ENCODE results near the gene WDR86.
A peak's percentile ranks its signal among the peaks of the same experiment; 100 is the strongest.

The WDR86 gene

DNA sequence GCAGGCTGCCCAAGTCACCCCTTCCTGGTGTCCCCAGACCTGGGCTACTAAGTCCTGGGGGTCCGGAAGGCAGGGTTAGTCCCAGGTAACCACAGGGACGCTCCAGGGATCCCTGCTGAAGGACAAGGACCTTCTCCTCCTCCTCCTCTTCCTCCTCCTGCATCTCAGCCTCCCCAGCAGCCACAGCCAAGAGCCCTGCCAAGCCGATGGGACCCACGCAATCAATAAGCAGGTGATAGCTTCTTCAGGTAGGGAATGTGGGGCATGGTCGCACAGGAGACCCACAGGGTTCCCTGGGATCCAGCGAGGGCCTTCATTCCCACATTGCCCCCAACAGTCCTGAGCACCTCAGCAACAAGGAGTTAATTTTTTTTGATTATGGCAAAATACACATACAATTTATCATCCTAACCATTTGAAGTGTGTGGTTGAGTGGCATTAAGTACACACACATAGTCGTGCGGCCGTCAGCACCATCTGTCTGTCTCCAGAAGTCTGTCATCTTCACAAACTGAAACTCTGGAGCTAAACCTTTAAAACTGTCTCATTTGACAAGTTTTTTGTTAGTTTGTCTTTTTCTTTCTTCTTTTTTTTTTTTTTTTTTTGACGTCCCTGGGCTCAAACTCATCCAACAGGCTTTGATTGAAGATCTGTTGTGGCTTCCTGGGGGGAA, 18.0 kb upstream of the WDR86 start:
- DNase-seq: no peak

DNA sequence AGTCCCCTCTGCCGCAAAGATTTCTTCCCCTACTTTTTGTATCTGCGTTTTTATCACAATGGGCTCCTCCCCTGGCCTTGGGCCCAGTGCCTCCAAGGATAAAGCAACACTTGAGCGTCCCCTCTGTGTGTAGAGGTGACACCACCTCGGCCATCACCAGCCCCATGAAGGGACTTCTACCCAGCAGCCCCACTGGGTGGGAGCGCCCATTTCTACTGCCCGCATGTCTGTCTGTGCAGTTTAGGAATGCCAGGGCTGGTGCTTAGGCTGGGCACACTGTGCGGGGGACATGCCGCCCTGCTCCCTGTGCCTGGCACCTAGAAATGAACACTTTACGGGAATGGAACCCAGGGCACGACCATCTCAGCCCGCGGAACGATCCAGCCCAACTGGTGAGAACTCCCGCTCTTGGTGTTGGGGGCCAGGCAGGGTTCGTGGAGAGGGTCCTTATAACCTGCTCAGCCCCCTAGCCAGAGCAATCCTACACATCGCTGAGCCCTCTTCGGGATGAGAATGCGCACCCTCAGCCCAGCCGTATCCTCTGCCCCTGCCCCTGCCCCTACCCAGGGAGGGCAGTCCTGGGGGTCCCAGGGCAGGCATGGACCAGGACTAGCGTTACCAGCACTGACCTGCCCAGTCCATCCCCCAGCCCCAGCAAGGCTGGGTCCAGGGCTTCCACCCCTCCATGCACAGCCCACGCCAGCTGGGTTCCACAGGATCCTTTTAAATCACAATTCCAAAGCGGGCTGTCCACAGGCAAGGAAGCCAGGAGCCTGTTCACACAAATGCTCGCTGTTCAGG, 17.3 kb upstream of the WDR86 start:
- DNase-seq: no peak

DNA sequence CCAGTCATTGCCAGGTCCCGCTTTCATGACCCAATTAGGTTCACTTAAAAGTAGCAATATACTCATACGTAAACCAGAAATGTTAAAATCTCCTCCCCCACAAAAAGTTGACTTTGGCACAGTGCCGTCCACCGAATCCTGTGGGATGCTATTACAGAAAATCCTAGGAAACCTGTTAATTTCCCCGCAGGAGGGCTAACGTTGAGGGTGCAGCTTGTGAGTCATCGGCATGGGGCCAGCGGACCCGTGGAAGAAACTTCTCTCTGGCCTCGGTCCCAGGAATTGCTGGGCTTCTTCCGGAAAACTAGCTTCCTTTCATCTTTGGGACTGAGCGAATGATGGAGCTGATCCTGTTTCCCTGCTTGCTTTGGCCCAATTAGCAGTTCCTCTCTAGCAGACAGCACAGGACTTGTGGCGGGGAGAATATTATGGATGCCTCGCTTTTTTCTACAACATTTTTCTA, 16.6 kb upstream of the WDR86 start:
- no peak for DNase-seq

DNA sequence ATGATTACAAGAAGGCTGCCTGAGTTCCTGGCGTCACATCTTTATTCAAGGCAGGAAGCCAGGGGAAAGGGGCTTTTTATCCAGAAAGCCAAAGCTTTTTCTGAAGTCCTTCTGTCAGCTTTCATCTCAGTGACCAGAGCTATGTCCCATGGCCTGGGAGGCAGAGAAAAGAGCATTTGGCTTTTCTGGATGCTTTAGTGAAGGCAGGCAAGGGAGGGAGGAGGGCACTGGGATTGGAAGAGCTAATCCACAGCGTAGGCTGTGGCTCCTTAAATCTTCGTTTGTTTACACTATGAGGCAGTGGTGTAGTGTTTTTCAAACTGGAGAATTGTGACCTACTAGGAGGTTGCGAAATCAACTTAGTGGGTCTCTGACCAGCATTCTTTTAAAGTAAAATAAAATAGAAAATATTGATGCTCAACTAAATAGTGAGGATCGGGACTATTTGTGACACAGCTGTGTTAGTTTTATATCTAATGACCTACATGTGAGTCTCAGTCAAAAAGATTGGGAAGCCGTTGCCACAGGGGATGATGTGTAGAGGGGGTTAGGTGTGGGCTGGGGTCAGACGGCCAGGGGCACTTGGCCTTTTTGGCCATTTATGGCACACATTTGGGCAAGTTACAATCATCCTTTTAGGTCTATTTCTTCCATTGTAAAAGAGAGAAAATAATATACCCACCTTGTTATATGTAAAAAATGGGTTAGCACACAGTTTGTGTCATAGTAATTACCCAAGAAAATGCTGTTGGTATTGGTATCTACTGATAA, 16.0 kb upstream of the WDR86 start:
- no peak for DNase-seq

DNA sequence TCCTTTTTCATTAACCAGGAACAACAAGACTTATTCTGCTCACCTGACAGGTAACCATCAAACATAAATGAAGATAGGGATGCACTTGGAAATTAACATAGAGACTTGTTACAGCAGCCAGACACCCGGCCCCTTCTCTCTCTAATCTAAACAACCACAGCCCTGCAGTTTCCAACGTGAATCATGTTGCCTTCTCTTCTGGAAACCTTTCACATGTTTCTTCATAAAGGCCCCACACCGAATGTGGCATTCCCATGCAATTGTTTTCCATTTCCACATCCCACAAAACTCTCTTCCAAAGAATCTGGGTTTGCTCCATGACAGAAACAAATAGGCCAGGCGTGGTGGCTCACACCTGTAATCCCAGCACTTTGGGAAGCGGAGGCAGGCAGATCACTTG, 15.0 kb upstream of the WDR86 start:
- DNase-seq: no peak

DNA sequence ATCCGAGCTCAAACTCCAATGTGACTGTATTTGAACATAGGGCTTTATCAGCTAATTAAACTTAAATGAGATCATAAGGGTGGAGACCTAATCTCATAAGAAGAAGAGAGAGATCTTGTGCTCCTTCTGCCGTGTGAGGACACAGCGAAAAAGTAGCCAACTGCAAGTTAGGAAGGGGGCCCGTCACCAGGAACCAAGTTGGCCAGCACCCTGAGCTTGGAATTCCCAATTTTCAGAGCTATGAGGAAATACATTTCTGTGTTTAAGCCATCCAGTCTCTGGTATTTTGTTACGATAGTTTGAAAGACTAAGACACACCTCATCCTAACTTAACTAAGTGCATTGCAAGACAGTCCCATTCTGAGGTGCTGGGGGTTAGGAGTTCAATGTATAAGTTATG, 14.1 kb upstream of the WDR86 start:
- DNase-seq: no peak

DNA sequence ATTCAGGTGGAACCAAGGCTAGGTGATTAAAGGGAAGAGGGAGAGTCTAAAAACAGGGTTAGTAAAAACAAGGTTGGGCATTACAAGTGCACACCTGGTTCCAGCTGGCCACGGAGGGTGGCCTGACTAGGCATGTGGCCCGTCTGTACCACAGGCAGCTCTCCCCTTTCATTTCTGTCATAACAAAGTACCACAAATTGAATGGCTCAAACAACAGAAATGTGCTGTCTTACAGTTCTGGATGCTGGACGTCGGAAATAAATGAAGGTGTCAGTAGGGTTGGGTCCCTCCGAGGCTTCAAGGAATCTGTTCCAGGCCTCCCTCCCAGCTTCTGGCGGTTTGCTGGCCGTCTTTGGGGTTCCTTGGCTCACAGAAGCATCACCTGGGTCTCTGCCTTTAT, 13.4 kb upstream of the WDR86 start:
- no peak for DNase-seq

DNA sequence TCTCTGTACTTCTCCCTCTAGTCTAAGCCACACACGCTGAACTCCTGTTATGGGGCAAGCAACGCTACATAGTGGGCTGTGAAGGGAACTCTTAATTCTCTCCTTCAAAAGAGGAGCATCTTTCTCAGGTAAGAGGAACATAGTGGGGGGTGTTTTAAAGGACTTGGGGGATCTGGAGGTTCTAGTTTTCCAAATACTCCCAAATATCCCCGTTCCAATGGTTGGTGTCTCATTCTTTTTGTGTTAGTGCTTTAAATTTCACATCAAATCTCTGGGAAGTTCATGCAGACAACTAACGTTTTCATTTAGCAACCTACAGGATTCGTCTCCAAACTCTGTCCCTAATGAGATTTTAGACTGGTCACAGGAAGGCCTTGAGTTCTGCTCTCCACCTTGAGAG, 12.4 kb upstream of the WDR86 start:
- DNase-seq: no peak

DNA sequence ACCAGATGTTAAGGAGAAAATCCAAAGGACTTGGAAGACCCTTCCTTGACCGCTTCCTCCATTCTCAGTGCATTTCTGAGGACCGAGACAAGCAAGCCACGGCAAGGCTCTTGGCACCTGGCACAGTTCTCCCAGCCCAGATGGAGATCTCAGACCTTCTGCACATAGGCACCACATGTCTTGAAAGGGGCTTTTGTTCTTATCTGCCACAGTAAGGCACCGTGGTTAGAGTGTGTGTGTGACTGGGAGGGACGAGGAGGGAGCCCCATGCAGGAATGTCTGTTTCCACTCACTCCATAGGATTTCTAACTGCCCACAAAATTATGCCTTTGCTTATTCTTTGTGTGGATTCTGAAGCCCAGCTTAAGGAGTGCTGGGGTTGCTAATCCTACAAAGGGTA, 10.3 kb upstream of the WDR86 start:
- no peak for DNase-seq

DNA sequence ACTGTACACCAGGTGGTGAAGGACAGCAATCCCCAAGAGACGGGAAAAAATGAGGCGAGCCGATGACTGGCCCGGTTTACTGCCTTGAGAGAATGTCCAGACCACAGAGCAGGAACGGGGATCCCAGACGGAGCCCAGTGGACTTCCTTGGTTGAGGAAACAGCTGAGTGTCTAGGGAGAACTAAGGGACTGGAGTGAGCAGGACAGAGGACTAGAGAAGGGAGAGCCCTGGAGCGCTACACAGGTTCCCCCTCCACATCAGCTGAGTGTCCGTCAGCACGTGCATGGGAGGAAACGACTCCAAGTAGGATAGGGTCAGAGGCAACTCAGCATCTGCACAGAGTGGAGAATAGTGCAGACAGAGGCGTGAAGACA, 7.1 kb upstream of the WDR86 start:
- DNase-seq: no peak

DNA sequence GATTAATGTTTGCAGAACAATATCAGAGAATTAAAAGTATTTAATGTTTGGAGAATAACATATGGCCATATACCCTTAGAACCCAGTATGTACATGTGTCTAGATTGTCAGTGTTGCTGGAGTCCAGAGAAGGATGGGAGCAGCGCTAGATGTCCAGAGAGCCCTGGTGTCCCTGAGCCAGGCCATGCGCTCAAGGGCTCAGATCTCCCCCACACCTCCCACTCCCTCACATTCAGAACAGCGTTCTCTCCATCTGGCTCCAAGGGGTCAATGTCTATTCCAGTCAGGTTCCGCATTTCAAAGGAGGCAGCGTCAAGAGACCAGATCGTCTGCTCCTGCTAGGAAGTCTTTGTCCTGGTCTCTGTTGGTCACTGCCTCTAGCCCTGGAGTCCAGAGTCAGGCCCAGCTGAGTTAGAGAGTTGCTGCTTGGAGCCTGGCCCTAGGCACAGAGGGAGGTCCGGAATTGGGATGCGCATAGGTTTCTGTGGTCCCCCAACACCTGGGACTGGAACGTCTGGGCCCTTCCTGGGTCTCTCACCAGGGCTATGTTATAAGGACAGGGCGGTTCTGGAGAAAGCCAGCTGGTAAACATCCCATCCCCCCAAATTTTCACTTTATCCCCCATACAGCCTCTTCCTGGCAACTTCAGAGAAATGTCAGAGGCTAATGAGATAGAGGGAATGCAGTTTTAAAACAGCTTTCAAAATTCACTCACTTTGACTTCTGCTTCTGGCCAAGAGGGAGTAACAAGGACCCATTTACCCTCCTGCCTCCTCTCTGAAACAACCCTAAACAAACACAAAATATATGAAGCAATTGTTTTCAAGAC, 6.5 kb upstream of the WDR86 start:
- no peak for DNase-seq

DNA sequence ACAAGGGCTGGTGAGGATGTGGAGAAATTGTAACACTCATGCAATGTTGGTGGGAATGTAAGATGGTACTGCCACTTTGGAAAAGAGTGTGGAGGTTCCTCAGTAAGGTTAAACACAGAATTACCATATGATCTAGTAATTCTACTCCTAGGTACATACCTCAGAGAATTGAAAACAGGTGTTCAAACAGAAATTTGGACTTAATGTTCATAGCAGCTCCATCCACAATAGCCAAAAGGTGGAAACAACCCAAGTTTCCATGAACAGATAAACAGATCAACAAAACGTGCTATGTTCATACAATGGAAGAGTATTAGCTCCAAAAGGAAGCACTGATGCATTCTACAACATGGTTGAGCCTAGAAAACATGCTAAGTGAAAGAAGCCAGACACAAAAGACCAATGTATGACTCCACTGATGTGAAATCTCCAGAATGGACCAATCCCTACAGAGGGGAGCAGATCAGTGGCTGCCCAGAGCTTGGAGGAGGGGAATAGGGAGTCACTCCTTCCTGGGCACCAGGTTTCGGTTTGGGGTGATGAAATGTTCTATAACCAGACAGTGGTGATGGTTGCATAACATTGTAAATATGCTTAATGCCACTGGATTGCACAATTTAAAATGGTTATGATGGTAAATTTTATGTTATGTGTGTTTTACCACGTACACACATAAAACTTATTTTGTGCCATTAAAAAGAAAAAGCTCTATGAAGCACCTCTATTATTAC, 5.7 kb upstream of the WDR86 start:
- DNase-seq: no peak

DNA sequence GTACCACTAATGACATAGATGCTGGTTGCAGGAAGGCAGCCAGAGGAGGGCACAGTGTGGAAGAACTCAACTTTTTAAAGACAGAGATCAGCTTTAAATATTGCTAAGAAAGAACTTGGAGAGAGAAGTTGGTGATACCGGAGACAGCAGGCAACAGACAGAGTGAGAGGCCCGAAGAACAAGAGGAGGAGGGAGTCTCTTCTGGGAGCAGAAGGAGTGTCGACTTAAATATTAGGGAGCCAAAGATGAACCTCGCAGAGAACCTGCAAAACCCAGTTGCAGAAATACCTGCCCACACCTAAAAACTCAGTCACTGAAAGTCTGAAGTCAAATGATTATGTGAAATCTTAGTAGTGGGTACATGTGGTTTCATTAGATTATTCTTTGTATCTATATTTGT, 3.4 kb upstream of the WDR86 start:
- DNase-seq: no peak

DNA sequence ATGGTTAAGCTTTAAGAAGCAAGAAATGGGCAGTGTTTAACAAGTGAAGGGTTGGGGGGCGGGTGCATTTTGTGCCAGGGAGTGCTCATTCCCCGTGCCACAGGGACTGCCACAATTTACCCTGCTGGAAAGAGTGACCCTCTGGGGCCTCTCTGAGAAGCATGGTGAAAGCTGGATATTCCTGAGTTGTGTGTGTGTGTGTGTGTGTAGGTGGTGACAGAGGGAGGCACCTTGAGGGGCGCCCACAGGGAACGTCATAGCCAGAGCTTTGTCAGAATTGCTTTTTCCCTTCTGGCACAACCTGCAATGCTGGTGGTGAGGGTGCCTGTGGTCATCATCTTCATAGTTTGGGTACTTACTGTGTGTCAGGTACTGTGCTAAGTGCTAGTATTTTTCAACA, 2.5 kb upstream of the WDR86 start:
- DNase-seq: no peak

DNA sequence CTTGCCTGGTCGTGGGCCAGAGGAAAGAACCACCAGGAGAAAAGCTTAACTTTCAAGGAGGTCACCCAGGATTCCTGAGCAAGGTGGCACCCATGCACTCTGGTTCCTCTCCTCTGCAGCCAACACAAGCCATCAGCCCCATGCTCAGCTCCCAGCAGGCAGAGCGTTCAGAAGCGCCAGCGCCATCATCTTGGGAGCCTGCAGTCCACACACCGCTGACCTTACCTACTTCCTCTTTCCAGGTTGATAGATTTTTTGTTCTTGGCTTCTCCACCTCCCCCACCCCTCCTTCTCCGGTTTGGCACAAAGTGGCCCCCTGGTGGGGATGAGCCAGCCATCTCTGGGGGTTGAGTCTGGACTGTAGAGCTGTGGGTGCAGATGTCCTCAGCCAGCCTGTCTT, 1.7 kb upstream of the WDR86 start:
- no peak for DNase-seq

DNA sequence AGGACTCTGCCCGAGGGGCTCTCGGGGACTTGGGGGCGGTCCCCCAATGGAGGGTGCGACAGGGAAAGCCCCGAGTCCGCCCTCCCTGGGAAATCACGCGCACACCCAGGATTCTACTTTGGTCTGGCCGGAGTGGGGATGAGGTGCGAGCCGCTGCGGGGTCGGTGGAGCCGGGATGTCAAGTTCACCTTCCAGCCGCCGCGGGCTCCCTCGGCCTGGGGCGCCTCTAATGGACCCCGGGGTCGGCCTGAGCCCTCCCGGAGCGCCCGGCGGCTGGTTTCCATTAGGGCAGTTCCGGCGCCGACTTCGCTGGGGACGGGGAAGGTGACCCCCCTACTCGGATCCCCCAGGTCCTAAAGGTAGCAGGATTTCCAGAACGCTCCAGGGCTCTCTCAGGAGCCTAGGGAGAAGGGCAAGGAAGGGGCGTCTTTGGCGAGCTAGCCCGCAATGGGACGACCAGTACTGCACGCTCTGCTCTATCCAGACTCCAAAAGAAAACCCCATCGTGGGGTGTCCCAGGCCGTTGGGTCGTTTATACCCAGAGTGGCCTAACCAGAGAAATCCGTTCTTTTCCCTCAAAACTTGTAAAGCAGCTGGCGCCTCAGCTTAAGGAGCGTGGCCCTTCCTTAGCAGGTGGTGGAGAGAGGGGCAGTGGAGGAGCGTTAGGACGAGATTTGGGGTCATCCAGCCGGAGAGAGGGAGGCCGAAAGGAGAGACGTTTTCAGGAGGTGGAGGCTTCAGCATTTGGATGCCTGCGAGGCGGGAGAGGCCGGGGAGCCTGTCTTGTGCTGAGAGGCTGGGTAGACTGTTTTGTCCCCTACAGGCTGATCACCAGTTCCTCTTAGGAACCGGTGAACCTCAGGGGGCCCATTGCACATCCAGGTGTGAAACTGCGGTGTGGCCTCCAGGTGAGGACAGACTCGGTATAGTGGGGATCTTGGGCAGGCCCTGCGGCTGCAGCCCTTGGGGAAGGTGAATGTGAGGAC, 860 bp upstream of the WDR86 start:
- DNase-seq: no peak

DNA sequence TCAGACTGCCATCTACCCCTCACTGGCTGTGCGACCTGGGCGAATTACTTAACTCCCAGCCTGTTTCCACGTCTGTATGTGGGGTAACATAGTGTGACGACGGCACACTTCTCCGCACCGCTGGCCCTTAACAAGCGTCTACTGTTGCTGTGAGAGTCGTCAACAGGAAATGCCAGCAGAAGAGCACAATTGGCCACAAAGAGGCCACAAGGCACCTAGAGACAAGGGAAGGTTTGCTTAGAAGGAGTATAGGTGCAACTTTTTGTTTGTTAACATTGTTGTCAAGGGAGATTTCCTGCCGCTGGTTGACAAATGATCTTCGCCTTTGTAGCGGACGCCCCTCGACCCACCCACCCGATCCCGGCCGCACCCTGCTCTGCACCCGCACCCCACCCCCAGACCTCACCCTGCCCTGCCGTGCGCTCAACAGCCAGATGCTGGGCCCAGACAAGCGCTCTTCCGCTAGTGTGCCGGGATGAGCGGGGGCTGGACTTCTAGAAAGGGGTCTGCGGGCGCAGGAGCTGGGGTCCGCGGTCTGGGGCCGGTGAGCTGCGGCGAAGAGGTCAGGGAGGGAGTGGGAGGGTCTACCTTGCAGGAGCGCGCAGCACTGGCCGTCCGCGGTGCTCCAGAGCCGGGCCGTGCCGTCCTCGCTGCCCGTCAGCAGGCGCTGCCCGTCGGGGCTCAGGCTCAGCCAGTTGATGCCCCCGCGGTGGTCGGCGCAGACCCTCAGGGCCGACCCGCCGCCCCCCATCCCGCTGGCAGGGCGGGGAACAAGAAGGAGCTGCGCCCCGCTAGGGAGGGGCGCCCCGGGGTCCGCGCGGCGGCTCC, 785 bp downstream of the WDR86 start:
- peak; percentile 20 for DNase-seq

DNA sequence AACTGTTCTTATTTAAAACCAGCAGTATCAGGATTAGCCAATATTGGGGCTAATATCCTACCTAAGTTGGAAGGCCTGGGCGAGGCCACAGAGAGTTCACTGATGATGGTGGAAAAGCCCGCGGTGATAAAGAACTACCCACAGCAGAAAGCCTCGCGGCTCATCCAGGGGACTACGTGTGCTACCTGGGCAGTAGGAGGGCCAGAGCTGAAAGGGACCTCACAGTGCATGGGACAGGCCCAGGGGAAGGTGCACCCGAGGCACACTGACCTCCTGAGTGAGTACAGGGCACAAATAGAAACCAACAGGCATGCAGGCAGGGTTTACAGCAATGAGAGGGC, 1.4 kb downstream of the WDR86 start:
- DNase-seq: no peak

DNA sequence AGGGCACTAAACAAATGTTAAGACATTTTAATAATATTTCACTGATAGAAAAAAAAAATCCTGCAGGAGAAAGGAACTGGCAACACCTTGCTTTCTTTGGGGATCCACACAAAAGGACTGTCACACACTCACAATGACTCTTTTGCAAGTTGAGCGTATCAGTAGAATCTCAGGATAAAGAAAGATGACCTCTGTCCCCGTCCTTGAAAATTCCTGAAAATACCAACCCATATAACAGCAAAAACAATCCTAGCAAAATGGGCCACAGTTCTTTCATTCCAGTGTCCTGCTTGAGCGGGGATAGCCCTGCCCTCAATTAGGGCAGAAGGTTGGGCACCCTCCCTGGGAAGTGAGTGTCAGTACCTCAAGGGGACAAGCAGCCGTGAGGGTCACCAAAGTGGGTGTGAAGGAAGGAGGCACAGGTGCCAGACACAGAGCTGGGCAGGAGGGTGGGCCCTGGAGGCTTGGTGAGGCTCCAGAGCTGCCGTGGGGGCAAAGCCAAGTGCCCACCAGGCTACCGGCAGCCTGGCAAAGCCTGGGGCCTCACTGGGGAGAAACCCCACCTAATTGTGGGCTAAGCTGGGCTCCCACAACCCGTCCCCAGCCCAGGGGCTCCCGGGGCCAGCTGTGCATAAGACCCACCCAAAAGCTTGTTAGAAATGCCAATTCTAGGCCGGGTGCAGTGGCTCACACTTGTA, 2.8 kb downstream of the WDR86 start:
- DNase-seq: no peak
